Mesendoderm (in vitro differentiated cells): ENCODE measurements around the gene ORC3.
"Not testable (repeated sequence)": the region's sequence is repeated elsewhere in the genome, so short reads cannot be mapped to it uniquely, and the experiment has no call there.

Experiments used
- DNase-seq: peaks from one replicate; pipeline ENCODE4 v3.0.0; 2013
- H2AK5ac ChIP-seq: 2 replicates; pipeline ENCODE4 v1.6.1; 2013; ENCODE audit warnings: low read length, inconsistent platforms
- H2BK120ac ChIP-seq: 2 replicates; pipeline ENCODE4 v1.6.1; 2013; ENCODE audit warnings: low read depth, mild to moderate bottlenecking, low read length, moderate library complexity, mixed read lengths
- H2BK15ac ChIP-seq: replicated peaks from 2 replicates; pipeline ENCODE4 v1.6.1; 2013; ENCODE audit warnings: low read depth, mild to moderate bottlenecking, moderate library complexity
- H2BK5ac ChIP-seq: 2 replicates; pipeline ENCODE4 v1.6.1; 2013; ENCODE audit warnings: low read length, inconsistent platforms
- H3K18ac ChIP-seq: 2 replicates; pipeline ENCODE4 v1.6.1; 2013; ENCODE audit warnings: mild to moderate bottlenecking, low read length, mixed read lengths
- H3K23ac ChIP-seq: one replicate; pipeline ENCODE4 v1.6.1; 2013; ENCODE audit warnings: low read length
- H3K27ac ChIP-seq: 2 replicates; pipeline ENCODE4 v1.5.1; 2013; ENCODE audit warnings: low read depth, mild to moderate bottlenecking, inconsistent platforms, low read length, moderate library complexity
- H3K27me3 ChIP-seq: 2 replicates; pipeline ENCODE4 v1.6.1; 2013; ENCODE audit warnings: low read length, control low read depth, mild to moderate bottlenecking, inconsistent platforms; ENCODE audit not compliant: insufficient read depth, poor library complexity
- H3K36me3 ChIP-seq: 2 replicates; pipeline ENCODE4 v1.6.1; 2013; ENCODE audit warnings: low read length, inconsistent platforms; ENCODE audit not compliant: control insufficient read depth, insufficient read depth
- H3K4ac ChIP-seq: one replicate; pipeline ENCODE4 v1.6.1; 2013; ENCODE audit warnings: low read depth, mild to moderate bottlenecking, low read length, moderate library complexity
- H3K4me1 ChIP-seq: 2 replicates; pipeline ENCODE4 v1.6.1; 2013; ENCODE audit warnings: low read depth, low read length, inconsistent platforms; ENCODE audit not compliant: control insufficient read depth
- H3K4me2 ChIP-seq: 2 replicates; pipeline ENCODE4 v1.6.1; 2013; ENCODE audit warnings: low read length
- H3K4me3 ChIP-seq: 2 replicates; pipeline ENCODE4 v1.5.1; 2013; ENCODE audit warnings: mild to moderate bottlenecking, low read length
- H3K56ac ChIP-seq: one replicate; pipeline ENCODE4 v1.6.1; 2013; ENCODE audit warnings: low read length
- H3K79me1 ChIP-seq: 2 replicates; pipeline ENCODE4 v1.6.1; 2013; ENCODE audit warnings: low read length, inconsistent platforms
- H3K79me2 ChIP-seq: 2 replicates; pipeline ENCODE4 v1.6.1; 2013; ENCODE audit warnings: mild to moderate bottlenecking, low read length; ENCODE audit not compliant: control insufficient read depth, insufficient read depth
- H3K9ac ChIP-seq: 2 replicates; pipeline ENCODE4 v1.6.1; 2013; ENCODE audit warnings: low read length, inconsistent platforms
- H4K5ac ChIP-seq: one replicate; pipeline ENCODE4 v1.6.1; 2013; ENCODE audit warnings: low read length
- H4K8ac ChIP-seq: one replicate; pipeline ENCODE4 v1.6.1; 2013; ENCODE audit warnings: low read depth, mild to moderate bottlenecking, control low read depth, low read length, moderate library complexity
- WGBS: extraction: QIAGEN DNeasy Blood & Tissue Kit; methylation state at CpG from one replicate; pipeline ENCODE4 v1.1.7; 2013; ENCODE audit warnings: low lambda C conversion rate, missing lambda C conversion rate; ENCODE audit not compliant: insufficient coverage; ENCODE audit errors: extremely low coverage; 5-methylcytosine and 5-hydroxymethylcytosine counted together

ORC3 gene

DNA sequence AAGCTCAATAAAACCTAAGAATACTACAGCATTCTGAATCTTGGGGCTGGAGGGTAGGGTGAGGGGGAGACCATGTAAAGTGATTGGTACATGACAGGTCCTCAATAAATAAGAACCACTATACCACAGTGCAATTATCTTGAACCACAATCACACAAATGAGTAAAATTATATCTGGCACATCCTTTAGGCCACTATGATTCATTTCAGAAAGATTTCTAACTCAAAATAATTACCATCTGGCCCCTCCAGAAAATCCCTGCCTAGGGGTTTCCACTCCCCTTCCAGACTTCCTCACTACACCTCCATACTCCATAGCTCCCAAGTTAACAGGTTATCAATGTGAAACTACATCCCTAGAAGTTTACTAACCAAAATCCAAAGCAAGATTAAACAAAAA lies 92.4 kb downstream of the ORC3 start:
- no peak overlapping the region for H4K5ac ChIP-seq
- H3K18ac ChIP-seq, result no peak overlapping the region
- H3K27me3 ChIP-seq, result no peaks in the 10 kb centered on the region
- no peak overlapping the region for H3K4me3 ChIP-seq
- H3K79me2 ChIP-seq, result peaks cover 69% of the 10 kb centered on the region
- no peak overlapping the region for H2BK120ac ChIP-seq
- H2AK5ac ChIP-seq, result no peak overlapping the region
- H2BK5ac ChIP-seq, result no peak overlapping the region
- no peak overlapping the region for H3K56ac ChIP-seq
- no peak overlapping the region for H4K8ac ChIP-seq
- no peak overlapping the region for H3K4ac ChIP-seq
- H3K4me1 ChIP-seq, result no peaks in the 10 kb centered on the region
- no peak overlapping the region for H2BK15ac ChIP-seq
- no peak for DNase-seq
- H3K36me3 ChIP-seq, result no peaks in the 10 kb centered on the region
- H3K4me2 ChIP-seq, result no peak overlapping the region
- H3K23ac ChIP-seq, result no peak overlapping the region
- H3K27ac ChIP-seq, result no peak overlapping the region
- no peaks in the 10 kb centered on the region for H3K79me1 ChIP-seq
- H3K9ac ChIP-seq, result no peak overlapping the region

DNA sequence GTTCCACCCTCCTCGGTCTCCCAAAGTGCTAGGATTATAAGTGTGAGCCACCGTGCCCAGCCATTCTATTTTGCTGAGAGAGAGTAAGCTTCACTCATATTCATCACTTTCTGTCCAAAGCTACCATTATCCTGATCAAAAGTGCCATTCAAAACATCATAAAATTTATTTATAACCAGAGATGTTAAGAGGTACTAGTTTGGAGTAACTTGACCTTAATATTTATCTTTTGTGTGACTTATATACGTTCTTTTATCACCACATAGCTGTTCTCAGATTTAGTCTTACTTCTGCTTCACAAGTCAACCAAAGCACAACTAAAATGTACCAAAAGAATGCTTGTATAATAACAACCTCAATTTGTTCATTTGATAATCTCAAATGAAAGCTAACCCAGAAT lies 94.0 kb downstream of the ORC3 start:
- Histone ChIP-seq H3K18ac (no peak overlapping the region), H3K27ac (no peak overlapping the region), H3K4me1 (no peaks in the 10 kb centered on the region), H3K4me3 (no peak overlapping the region), H2AK5ac (no peak overlapping the region), H3K23ac (no peak overlapping the region), H4K5ac (no peak overlapping the region), H3K4ac (no peak overlapping the region), H3K79me1 (no peaks in the 10 kb centered on the region), H4K8ac (no peak overlapping the region), H3K9ac (no peak overlapping the region), H3K36me3 (no peaks in the 10 kb centered on the region), H2BK120ac (no peak overlapping the region), H3K56ac (no peak overlapping the region), H3K79me2 (peaks cover 82% of the 10 kb centered on the region), H2BK15ac (no peak overlapping the region), H3K4me2 (no peak overlapping the region), H3K27me3 (no peaks in the 10 kb centered on the region), H2BK5ac (no peak overlapping the region)
- no CpG with 5 or more reads among the region's 3 CpGs for WGBS
- no peak for DNase-seq

DNA sequence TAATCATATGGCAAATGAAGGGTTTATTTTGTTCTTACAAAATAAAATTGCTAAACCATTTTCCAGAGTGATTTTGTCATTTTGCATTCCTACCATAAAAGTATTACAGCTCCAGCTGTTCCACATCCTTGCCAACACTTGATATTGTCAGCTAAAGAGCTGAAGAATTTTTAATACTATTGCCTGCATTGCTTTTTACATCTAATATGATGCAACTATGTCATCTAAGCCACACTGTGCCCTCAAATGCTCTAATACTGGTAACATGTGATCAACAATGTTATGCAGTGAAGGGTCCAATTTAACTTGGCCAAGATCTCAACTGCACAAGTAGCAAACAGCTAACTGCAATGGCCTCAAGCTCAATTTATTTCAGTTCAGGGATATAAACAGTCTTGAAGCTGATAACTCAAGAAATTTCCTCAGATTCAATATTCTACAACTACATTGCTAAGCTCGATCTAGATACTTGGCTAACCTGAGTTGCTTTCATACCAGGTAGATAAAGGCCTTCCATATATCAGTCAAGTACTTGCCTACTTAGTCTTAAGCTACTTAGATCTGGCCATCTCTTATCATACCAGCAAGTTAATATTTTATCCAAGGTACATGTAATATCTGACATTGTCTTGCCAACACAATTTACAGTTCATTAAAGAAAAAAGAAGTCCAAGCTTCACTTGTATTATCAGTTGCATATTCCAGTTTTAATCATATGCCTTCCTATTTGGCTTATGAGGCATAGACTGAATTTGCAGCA lies 95.1 kb downstream of the ORC3 start:
- Histone ChIP-seq H2AK5ac (no peak overlapping the region), H3K79me2 (peaks cover 85% of the 10 kb centered on the region), H3K27ac (no peak overlapping the region), H3K4me2 (no peak overlapping the region), H4K8ac (no peak overlapping the region), H3K4ac (no peak overlapping the region), H3K56ac (no peak overlapping the region), H2BK5ac (no peak overlapping the region), H3K36me3 (no peaks in the 10 kb centered on the region), H3K27me3 (no peaks in the 10 kb centered on the region), H3K4me1 (peaks cover 1% of the 10 kb centered on the region), H2BK15ac (no peak overlapping the region), H3K23ac (no peak overlapping the region), H3K18ac (no peak overlapping the region), H3K4me3 (no peak overlapping the region), H3K79me1 (no peaks in the 10 kb centered on the region), H2BK120ac (no peak overlapping the region), H3K9ac (no peak overlapping the region), H4K5ac (no peak overlapping the region)
- WGBS, result no CpG with 5 or more reads among the region's 1 CpG
- DNase-seq, result no peak

DNA sequence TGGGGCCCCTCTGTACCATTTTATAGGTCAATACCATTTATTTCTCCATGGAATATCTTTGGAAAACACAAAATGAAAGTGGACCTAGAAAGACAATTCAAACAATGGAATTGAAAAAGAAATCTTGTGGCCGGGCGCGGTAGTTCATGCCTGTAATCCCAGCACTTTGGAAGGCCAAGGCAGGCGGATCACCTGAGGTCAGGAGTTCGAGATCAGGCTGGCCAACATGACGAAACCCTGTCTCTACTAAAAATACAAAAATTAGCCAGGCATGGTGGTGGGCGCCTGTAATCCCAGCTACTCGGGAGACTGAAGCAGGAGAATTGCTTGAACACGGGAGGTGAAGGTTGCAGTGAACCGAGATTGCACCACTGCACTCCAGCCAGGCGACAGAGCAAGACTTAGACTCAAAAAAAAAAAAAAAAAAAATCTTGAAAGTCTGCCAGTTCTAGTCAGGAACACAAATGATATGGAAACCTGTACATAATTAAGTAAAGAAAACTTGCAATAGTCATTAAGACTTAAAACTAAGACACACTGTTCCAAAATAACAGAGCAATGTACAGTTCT lies 96.8 kb downstream of the ORC3 start:
- not testable (repeated sequence) for H3K4me3 ChIP-seq, H3K27me3 ChIP-seq, H3K36me3 ChIP-seq, H2BK15ac ChIP-seq, H3K4me2 ChIP-seq, H4K5ac ChIP-seq, DNase-seq, H3K9ac ChIP-seq, H3K79me1 ChIP-seq, H3K4me1 ChIP-seq, H4K8ac ChIP-seq, H2AK5ac ChIP-seq, H3K23ac ChIP-seq, H3K56ac ChIP-seq, H2BK5ac ChIP-seq, H3K4ac ChIP-seq, H3K27ac ChIP-seq, H3K18ac ChIP-seq, H2BK120ac ChIP-seq
- WGBS, result no CpG with 5 or more reads among the region's 11 CpGs
- peaks cover 92% of the 10 kb centered on the region for H3K79me2 ChIP-seq

DNA sequence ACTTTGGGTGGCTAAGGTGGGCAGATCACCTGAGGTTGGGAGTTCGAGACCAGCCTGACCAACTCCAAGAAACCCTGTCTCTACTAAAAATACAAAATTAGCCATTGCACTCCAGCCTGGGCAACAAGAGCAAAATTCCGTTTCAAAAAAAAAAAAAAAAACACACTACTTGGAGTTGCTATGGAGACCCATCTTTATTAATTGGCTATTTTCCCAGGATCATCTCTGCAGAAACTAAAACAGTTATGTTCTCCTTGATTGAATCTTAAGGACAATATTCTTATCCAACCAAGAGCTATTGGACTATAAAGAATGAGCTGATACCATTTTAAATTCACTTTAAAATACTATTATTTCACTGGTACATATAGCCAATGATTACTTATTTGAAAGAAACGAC lies 97.4 kb downstream of the ORC3 start:
- H3K27me3 ChIP-seq, result no peaks in the 10 kb centered on the region
- peaks cover 92% of the 10 kb centered on the region for H3K79me2 ChIP-seq
- no peaks in the 10 kb centered on the region for H3K79me1 ChIP-seq
- H3K18ac ChIP-seq, result no peak overlapping the region
- H2AK5ac ChIP-seq, result no peak overlapping the region
- no peaks in the 10 kb centered on the region for H3K36me3 ChIP-seq
- H3K27ac ChIP-seq, result no peak overlapping the region
- no peak overlapping the region for H2BK120ac ChIP-seq
- H3K9ac ChIP-seq, result no peak overlapping the region
- H3K4me2 ChIP-seq, result no peak overlapping the region
- no peak for DNase-seq
- H2BK15ac ChIP-seq, result no peak overlapping the region
- peaks cover 1% of the 10 kb centered on the region for H3K4me1 ChIP-seq
- H3K56ac ChIP-seq, result no peak overlapping the region
- no peak overlapping the region for H4K8ac ChIP-seq
- no CpG with 5 or more reads among the region's 3 CpGs for WGBS
- H2BK5ac ChIP-seq, result no peak overlapping the region
- H3K4ac ChIP-seq, result no peak overlapping the region
- no peak overlapping the region for H4K5ac ChIP-seq
- H3K4me3 ChIP-seq, result no peak overlapping the region
- no peak overlapping the region for H3K23ac ChIP-seq

DNA sequence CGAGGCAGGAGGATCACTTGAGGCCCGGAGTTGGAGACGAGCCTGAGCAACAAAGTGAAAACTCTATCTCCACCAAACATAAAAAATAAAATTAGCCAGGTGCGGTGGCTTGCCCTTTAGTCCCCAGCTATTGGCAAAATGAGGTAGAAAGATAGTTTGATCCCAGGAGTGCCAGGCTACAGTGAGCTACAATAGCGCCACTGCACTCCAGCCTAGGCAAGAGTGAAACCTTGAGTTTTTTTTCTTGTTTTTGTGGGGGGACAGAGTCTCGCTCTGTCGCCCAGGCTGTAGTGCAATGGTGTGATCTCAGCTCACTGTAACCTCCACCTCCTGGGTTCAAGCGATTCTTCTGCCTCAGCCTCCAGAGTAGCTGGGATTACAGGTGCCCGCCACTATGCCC lies 98.0 kb downstream of the ORC3 start:
- not testable (repeated sequence) for H4K5ac ChIP-seq, H3K56ac ChIP-seq
- no CpG with 5 or more reads among the region's 9 CpGs for WGBS

More for the DNA sequence above, 98.0 kb downstream of the ORC3 start:
- H2BK5ac ChIP-seq, H3K4me3 ChIP-seq, H3K9ac ChIP-seq, H3K4me1 ChIP-seq, H3K4ac ChIP-seq, H3K18ac ChIP-seq, H3K23ac ChIP-seq, H2BK120ac ChIP-seq, H2BK15ac ChIP-seq, H4K8ac ChIP-seq, DNase-seq, H3K36me3 ChIP-seq, H3K27ac ChIP-seq, H3K79me1 ChIP-seq, H3K27me3 ChIP-seq, H2AK5ac ChIP-seq, H3K4me2 ChIP-seq: not testable (repeated sequence)
- H3K79me2 ChIP-seq, result peaks cover 93% of the 10 kb centered on the region
